ENCODE measurements around the gene POU3F1. TPM values are rescaled to one million over a fixed set of nuclear protein-coding genes. Genes with fewer than 3 reads are reported as not detected.

Gene POU3F1
- total RNA-seq, 1 donor from 2014 or later: 1.2 TPM

DNA sequence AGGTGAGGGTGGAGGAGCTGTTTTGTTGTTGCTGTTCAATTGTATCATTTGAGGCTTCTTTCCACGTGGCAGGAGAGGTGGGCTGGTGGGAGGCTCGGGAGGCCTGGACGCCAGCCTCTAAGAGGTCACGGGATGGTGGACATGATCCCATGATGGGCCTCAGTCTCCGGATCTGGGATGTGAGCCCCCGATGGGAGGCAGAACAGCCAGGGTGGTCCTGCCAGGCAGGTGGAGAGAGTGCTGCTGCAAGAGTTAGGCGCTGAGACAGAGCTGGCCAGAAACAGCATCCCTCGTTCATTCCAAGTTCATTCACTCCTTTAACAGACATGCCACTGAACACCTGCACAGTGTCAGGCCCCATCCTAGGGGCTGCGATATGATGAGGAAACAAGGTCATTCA, 41.1 kb upstream of the POU3F1 start:
- DNase-seq (ENCODE audit: low spot score): no peak
- H3K9me3 Mint-ChIP-seq (ENCODE audit: unreplicated experiment): no peaks in the 10 kb centered on the region
- peaks cover 8% of the 10 kb centered on the region for H3K4me1 Mint-ChIP-seq (ENCODE audit: unreplicated experiment)
- peaks cover 12% of the 10 kb centered on the region for H3K27me3 Mint-ChIP-seq (ENCODE audit: unreplicated experiment)
- no peak overlapping the region for H3K4me3 Mint-ChIP-seq (ENCODE audit: unreplicated experiment)
- no peak overlapping the region for H3K27ac Mint-ChIP-seq (ENCODE audit: unreplicated experiment)
- no peaks in the 10 kb centered on the region for H3K36me3 Mint-ChIP-seq (ENCODE audit: low read depth, unreplicated experiment)
- TF ChIP-seq, protein P1, sequence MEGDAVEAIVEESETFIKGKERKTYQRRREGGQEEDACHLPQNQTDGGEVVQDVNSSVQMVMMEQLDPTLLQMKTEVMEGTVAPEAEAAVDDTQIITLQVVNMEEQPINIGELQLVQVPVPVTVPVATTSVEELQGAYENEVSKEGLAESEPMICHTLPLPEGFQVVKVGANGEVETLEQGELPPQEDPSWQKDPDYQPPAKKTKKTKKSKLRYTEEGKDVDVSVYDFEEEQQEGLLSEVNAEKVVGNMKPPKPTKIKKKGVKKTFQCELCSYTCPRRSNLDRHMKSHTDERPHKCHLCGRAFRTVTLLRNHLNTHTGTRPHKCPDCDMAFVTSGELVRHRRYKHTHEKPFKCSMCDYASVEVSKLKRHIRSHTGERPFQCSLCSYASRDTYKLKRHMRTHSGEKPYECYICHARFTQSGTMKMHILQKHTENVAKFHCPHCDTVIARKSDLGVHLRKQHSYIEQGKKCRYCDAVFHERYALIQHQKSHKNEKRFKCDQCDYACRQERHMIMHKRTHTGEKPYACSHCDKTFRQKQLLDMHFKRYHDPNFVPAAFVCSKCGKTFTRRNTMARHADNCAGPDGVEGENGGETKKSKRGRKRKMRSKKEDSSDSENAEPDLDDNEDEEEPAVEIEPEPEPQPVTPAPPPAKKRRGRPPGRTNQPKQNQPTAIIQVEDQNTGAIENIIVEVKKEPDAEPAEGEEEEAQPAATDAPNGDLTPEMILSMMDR (IDR thresholded peaks at IDR 0.05; ENCODE audit: unreplicated experiment): no peak

DNA sequence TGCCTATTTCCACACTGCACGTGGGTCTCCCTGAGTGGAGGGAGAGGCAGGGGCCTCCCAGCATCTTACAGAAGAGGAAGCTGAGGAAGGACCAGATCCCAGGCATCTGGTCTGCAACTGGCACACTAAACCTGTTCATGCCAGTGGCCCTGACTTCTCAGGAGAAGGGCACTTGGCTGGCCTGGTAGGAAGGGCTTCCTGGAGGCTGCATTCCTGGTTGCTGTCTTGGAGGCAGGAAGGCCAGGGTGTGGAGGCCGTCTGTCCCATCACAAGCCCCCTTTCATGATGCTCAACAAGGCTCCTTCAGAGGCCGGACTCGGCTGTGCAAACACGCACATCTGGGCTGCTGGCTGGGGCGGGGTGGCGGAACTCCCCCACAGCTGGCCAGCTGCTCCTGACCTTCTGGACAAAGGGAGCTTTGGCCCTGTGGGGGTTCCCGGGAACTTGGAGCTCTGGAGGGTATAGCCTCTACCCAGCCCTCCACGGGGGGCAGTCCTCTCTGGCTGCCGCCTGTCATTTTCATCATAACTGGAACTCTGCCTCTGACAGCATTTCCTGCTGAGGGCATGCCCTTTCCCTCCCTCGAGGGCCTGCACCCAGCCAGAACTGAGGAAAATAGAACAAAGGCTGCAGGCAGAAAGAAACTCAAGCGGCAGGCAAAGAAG, 39.2 kb upstream of the POU3F1 start:
- Mint-ChIP-seq H3K27me3 (ENCODE audit: unreplicated experiment) (peaks cover 12% of the 10 kb centered on the region), H3K9me3 (ENCODE audit: unreplicated experiment) (no peaks in the 10 kb centered on the region), H3K36me3 (ENCODE audit: low read depth, unreplicated experiment) (no peaks in the 10 kb centered on the region), H3K4me1 (ENCODE audit: unreplicated experiment) (no peaks in the 10 kb centered on the region), H3K27ac (ENCODE audit: unreplicated experiment) (no peak overlapping the region), H3K4me3 (ENCODE audit: unreplicated experiment) (no peak overlapping the region)
- TF ChIP-seq, protein P1 (IDR thresholded peaks at IDR 0.05; ENCODE audit: unreplicated experiment): no peak
- no peak for DNase-seq (ENCODE audit: low spot score)

DNA sequence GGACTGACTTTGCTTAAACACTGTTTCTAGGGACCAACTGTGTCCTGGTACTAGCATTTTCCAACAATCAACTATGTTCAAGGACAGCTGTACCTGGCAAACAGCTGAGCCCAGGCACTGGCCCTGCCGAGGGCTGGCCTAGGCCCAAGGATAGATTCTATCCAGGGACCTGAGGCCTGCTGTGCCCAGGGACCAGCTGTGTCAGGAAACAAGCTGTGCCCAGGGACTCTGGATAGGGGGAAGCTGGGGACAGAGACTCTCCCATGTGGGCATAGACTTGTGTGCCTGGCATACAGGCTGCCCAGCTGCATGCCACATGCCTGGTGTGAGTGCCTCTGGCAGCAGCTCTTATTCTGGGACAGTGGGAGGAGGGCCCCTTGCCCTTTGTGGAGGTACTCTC, 38.1 kb upstream of the POU3F1 start:
- Mint-ChIP-seq H3K4me3 (ENCODE audit: unreplicated experiment) (no peak overlapping the region), H3K27me3 (ENCODE audit: unreplicated experiment) (peaks cover 6% of the 10 kb centered on the region), H3K36me3 (ENCODE audit: low read depth, unreplicated experiment) (no peaks in the 10 kb centered on the region), H3K4me1 (ENCODE audit: unreplicated experiment) (no peaks in the 10 kb centered on the region), H3K27ac (ENCODE audit: unreplicated experiment) (no peak overlapping the region), H3K9me3 (ENCODE audit: unreplicated experiment) (no peaks in the 10 kb centered on the region)
- TF ChIP-seq, protein P1 (IDR thresholded peaks at IDR 0.05; ENCODE audit: unreplicated experiment): no peak
- no peak for DNase-seq (ENCODE audit: low spot score)

DNA sequence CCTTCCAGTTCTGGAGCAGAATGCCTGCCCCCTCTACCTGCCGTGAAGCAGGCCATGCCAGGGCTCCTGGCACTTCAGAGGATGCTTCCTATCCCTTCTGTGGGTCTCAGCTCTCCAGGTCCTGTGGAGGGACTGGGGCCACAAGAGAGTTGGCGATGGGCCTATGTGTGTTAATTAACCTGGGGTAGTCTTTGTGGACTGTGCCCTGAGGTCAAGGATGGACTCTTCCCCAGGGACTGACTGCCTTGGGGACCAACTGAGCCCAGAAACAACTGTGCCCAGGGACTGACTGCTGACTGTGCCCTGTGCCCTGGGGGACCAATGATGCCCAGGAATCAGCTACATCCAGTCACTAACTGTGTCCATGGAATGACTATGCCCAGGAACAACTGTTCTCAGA, 37.5 kb upstream of the POU3F1 start:
- no peak for DNase-seq (ENCODE audit: low spot score)
- no peaks in the 10 kb centered on the region for H3K36me3 Mint-ChIP-seq (ENCODE audit: low read depth, unreplicated experiment)
- no peaks in the 10 kb centered on the region for H3K9me3 Mint-ChIP-seq (ENCODE audit: unreplicated experiment)
- H3K4me1 Mint-ChIP-seq (ENCODE audit: unreplicated experiment): no peaks in the 10 kb centered on the region
- H3K27me3 Mint-ChIP-seq (ENCODE audit: unreplicated experiment): peaks cover 6% of the 10 kb centered on the region
- H3K27ac Mint-ChIP-seq (ENCODE audit: unreplicated experiment): no peak overlapping the region
- TF ChIP-seq, protein P1 (IDR thresholded peaks at IDR 0.05; ENCODE audit: unreplicated experiment): no peak
- H3K4me3 Mint-ChIP-seq (ENCODE audit: unreplicated experiment): no peak overlapping the region

DNA sequence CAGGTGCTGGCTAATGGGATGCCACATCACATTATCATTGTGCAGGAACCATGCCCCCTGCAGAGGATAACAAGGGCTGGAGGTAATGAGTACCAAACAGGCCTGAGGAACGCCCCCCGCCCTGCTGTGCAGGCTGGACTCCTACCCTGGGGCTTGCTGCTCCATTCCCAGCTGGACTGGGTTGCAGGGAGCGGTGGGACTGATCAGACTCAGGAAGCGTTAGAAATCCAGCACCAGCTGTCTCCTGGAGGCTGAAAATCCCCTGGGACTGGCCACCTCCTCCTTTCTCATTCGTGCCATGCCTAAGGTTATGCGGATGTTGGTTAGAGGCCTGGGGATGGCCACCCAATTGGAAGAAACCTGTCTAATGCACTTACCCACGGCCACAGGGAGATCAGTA, 36.9 kb upstream of the POU3F1 start:
- H3K27me3 Mint-ChIP-seq (ENCODE audit: unreplicated experiment): peaks cover 6% of the 10 kb centered on the region
- H3K4me1 Mint-ChIP-seq (ENCODE audit: unreplicated experiment): no peaks in the 10 kb centered on the region
- H3K36me3 Mint-ChIP-seq (ENCODE audit: low read depth, unreplicated experiment): no peaks in the 10 kb centered on the region
- H3K27ac Mint-ChIP-seq (ENCODE audit: unreplicated experiment): no peak overlapping the region
- H3K4me3 Mint-ChIP-seq (ENCODE audit: unreplicated experiment): no peak overlapping the region
- no peak for DNase-seq (ENCODE audit: low spot score)
- TF ChIP-seq, protein P1 (IDR thresholded peaks at IDR 0.05; ENCODE audit: unreplicated experiment): no peak
- no peaks in the 10 kb centered on the region for H3K9me3 Mint-ChIP-seq (ENCODE audit: unreplicated experiment)
